Suppressor macrophage (primary cell): ENCODE data around the gene PPDPF.

ENCODE experiments used
- DNase-seq, 4 experiments: peaks; one replicate each; pipeline ENCODE4 v3.0.0-alpha.2; 2020 to 2022

Gene PPDPF

GRCh38 chr20:63487781-63488241 is 32.8 kb upstream of the PPDPF start:
- no peak for DNase-seq

DNA sequence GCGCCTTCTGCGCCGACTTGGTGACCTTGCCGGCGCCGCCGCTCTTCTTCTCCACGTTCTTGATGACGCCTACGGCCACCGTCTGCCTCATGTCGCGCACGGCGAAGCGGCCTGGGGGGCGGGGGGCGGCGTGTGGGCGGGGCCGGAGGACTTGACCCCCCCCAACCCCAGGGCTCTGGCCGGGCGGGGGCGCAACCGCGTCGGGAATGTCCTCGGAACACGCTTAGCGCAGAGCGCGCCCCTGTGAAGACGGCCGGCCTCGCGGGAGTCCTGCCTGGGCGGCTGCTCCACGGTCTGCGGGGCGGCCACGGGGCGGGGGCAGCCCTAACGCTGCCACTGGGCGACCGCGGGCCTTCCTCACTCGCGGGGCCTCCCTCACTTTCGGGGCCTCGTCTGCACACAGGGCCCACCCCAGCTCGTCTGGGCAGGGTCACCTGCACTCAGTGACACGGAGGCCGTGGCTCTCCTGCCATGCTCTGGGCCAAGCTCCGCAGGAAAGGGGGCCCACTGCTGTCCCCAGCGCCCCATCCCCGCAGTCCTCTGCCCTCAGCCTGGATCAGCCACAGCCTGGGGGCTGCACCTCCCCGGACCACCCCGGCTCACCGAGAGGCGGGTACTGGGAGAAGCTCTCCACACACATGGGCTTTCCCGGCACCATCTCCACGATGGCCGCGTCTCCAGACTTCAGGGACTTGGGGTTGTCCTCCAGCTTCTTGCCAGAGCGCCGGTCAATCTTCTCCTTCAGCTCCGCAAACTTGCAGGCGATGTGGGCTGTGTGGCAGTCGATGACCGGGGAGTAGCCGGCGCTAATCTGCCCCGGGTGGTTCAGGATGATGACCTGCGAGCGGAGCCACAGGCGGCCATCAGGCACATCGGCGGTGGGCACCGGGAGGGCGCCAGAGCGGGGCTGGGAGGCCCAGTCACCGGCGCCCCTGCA is 32.0 kb upstream of the PPDPF start:
- DNase-seq: no peak

DNA sequence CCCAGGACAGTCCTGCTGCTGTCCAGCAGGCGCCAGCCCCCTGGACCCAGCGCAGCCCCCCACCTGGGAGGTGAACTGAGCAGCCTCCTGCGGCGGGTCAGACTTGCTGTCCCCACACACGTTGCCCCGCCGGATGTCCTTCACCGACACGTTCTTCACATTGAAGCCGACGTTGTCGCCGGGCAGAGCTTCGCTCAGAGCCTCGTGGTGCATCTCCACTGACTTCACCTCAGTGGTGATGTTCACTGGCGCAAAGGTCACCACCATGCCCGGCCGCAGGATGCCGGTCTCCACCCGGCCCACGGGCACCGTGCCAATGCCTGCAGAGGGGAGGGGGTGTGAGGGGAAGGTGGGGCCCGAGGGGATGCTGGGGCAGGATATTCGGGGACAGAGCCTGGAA is 30.1 kb upstream of the PPDPF start:
- DNase-seq: no peak

- no peak for DNase-seq
Observed at GRCh38 chr20:63491078-63491477, 29.5 kb upstream of the PPDPF start.

GRCh38 chr20:63491635-63492230 is 28.8 kb upstream of the PPDPF start:
- DNase-seq: no peak

- DNase-seq: no peak
Observed at GRCh38 chr20:63492518-63492917, 28.0 kb upstream of the PPDPF start.

DNA sequence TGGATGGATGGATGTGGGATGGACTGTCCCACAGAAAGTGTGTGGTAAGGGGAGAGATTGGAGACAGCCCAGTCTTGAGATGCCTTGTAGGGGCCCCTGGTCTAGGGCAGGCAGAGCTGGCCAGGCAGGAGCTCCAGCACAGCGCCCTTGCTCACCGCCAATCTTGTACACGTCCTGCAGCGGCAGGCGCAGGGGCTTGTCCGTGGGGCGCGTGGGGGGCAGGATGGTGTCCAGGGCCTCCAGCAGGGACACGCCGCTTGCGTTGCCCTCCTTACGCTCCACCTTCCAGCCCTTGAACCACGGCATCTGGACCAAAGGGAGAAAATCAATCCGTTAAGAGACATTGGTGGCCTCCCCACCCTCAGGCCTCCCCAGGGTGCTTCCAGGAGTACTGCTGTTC is 27.6 kb upstream of the PPDPF start:
- no peak for DNase-seq

- no peak for DNase-seq
Observed at GRCh38 chr20:63493563-63494020, 27.0 kb upstream of the PPDPF start.

DNA sequence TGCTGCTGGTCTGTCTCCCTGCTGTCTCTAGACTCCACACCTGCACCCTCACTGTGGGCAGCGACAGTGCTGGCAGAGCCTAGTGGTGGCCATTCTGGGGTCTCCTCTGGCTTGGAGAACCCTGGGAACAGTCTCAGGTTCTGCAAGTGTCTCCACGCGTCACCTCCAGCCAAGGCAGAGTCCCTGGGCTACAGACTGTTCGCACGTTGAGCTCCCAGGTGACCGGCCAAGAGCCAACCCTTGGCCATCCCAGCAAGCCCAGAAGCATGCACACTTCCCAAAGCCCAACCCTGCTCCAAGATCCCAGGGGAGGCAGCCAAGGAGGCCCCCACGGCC is 26.5 kb upstream of the PPDPF start:
- no peak for DNase-seq

DNA sequence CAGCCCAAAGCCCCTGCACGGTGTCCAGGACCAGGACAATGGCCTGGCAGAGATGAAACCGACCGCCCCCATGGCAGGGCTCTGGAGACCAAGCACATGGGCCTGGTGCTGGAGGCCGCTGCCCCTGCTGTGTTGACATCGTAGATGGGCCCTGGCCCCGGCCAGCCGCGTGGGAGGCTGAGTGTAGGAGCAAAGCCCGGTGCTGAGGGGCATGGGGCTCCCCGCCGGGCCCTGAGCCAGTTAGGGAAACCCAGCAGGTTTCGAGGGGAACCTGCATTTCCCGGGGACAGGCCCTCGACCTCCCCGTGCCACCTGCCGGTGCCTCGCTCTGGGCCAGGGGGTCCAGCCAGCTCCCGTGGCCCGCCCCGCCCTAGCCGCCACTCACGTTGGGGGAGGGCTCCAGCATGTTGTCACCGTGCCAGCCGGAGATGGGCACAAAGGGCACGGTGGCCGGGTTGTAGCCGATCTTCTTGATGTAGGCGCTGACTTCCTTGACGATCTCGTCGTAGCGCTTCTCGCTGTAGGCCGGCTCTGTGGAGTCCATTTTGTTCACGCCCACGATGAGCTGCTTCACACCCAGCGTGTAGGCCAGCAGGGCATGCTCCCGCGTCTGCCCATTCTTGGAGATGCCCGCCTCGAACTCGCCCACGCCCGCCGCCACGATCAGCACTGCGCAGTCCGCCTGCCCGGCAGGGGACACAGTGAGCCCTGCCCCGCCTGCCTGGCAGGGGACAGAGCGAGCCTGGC is 26.0 kb upstream of the PPDPF start:
- DNase-seq: no peak

DNA sequence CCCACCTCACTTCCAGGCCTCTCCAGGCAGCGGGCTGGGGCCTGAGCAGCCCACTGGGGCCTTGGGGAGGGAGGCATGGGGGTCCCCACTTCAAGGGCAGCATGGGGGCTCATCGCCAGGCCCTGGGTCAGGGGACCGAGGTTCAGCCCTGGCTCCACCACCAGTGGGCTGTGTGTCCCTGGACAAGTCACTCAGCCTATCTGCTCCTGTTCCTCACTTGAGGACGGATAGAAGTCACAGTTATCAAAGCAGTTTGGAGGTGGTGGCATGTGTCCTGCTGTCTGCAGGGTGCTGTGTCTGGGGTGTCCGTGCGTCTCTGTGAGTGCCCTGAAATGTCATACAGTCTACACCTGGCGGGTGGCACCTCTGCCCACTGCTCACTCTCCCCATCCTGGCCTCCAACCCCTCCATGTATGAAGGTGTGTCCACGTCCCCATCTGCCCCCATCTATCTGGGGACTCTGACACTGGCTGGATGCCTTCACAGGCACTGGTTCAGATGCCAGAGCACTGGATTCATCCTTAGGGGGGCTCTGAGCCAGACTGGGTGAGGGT is 25.3 kb upstream of the PPDPF start:
- DNase-seq: no peak

- peak; percentile 67 to 87 (median 81) for DNase-seq
Observed at GRCh38 chr20:63495741-63496595, 24.6 kb upstream of the PPDPF start.

- no peak for DNase-seq
Observed at GRCh38 chr20:63496596-63497120, 23.9 kb upstream of the PPDPF start.

- DNase-seq: no peak
Observed at GRCh38 chr20:63497138-63497945, 23.2 kb upstream of the PPDPF start.

GRCh38 chr20:63497946-63498935 is 22.3 kb upstream of the PPDPF start:
- no peak for DNase-seq

- DNase-seq: peak in 3 of 4 experiments; percentile 13 to 65 (median 51)
Observed at GRCh38 chr20:63498960-63499337, 21.6 kb upstream of the PPDPF start, which contains the start of gene EEF1A2. Gene EEF1A2 (minus strand): TSS chr20:63499083. CDS start chr20:63497763, 1,320 bp downstream.

DNA sequence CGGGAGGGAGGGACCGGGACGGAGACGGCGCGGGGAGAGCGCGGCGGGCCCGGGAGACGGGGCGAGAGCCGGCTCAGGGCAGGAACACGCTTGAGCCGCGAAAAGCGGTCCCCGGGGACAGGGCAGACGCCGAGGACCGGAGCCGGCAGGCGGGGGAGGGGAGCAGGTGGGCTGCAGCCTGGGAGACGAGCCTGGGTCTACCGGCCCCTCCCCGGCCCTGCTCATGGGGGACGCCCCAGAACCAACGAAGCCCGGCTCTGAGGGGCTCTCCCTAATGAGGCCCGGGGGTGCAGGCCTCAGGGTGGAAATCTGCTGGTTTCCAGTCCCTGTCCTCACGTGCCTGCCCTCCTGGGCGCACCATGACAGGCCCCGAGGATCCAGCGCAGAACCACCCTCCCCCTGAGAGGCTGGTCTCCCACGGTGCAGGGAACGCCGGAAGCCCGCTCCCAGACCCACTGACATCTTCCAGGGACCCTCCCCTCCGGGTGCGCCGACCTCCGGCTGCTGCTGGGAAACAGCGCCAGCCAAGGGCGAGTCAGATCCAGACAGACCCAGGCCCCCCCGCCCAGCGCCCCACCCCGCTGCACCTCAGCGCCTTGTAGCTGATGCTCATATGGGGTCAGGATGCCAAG is 21.1 kb upstream of the PPDPF start:
- DNase-seq: no peak

GRCh38 chr20:63500151-63500901 is 20.2 kb upstream of the PPDPF start:
- no peak for DNase-seq
